Endodermal cell (in vitro differentiated cells): Measurements from ENCODE around the gene SPARC. TPM values are rescaled to one million over a fixed set of nuclear protein-coding genes. Genes with fewer than 3 reads are reported as not detected.

Source experiments
- DNase-seq: peaks from one replicate; pipeline ENCODE4 v3.0.0-alpha.2; 2017
- H3K27ac ChIP-seq: 2 replicates; pipeline ENCODE4 v1.5.1; 2013; ENCODE audit warnings: mild to moderate bottlenecking, low read depth, low read length, moderate library complexity
- H3K27me3 ChIP-seq: 2 replicates; pipeline ENCODE4 v1.6.1; 2013; ENCODE audit warnings: mild to moderate bottlenecking, low read length, moderate library complexity; ENCODE audit not compliant: insufficient read depth, control insufficient read depth, poor library complexity, severe bottlenecking
- H3K36me3 ChIP-seq: 2 replicates; pipeline ENCODE4 v1.7.0; 2013; ENCODE audit warnings: mild to moderate bottlenecking, low read length, moderate library complexity; ENCODE audit not compliant: control insufficient read depth, insufficient read depth
- H3K4me1 ChIP-seq: one replicate; pipeline ENCODE4 v1.7.0; 2013; ENCODE audit warnings: low read length; ENCODE audit not compliant: control insufficient read depth, insufficient read depth
- H3K4me3 ChIP-seq: 2 replicates; pipeline ENCODE4 v1.5.1; 2013; ENCODE audit warnings: mild to moderate bottlenecking, low read length, moderate library complexity
- H3K9ac ChIP-seq: 2 replicates; pipeline ENCODE4 v1.6.1; 2013; ENCODE audit warnings: mild to moderate bottlenecking, low read length, moderate library complexity; ENCODE audit not compliant: poor library complexity, severe bottlenecking; ENCODE audit errors: extremely low read depth
- H3K9me3 ChIP-seq: 2 replicates; pipeline ENCODE4 v1.6.1; 2013; ENCODE audit warnings: mild to moderate bottlenecking, low read length, moderate library complexity; ENCODE audit not compliant: control insufficient read depth
- H3K27ac Mint-ChIP-seq: 2 replicates; pipeline ENCODE4 v1.8.0; 2020; ENCODE audit warnings: mixed read lengths
- H3K27me3 Mint-ChIP-seq: 2 replicates; pipeline ENCODE4 v1.8.0; 2021; ENCODE audit warnings: mild to moderate bottlenecking, mixed read lengths; ENCODE audit not compliant: insufficient read depth
- H3K36me3 Mint-ChIP-seq: 2 replicates; pipeline ENCODE4 v1.8.0; 2020; ENCODE audit warnings: low read depth, mixed read lengths
- H3K4me1 Mint-ChIP-seq: 2 replicates; pipeline ENCODE4 v1.8.0; 2020; ENCODE audit warnings: mixed read lengths
- H3K4me3 Mint-ChIP-seq: 2 replicates; pipeline ENCODE4 v1.8.0; 2020; ENCODE audit warnings: mild to moderate bottlenecking, moderate library complexity, mixed read lengths
- H3K9me3 Mint-ChIP-seq: 2 replicates; pipeline ENCODE4 v1.8.0; 2020; ENCODE audit warnings: mild to moderate bottlenecking, mixed read lengths
- CTCF ChIP-seq: fragments of 200-600 bp; sonication (generic); conservative IDR thresholded peaks from 2 replicates; pipeline ENCODE4 v1.5.0; 2021; ENCODE audit warnings: antibody characterized with exemption, mild to moderate bottlenecking
- WGBS, 2 experiments: methylation state at CpG; one replicate each; pipeline versions ENCODE4 v1.1.5 to v1.1.7; 2013; ENCODE audit warnings: missing lambda C conversion rate in 2 of 2, mixed read lengths in 1 of 2; ENCODE audit not compliant: insufficient coverage in 1 of 2, insufficient read length in 1 of 2; 5-methylcytosine and 5-hydroxymethylcytosine counted together
- total RNA-seq, 2 donors: library from RNA; stranded (reverse); fragmentation: NEBNext Ultra II Directional in 1 of 2; extraction: Animal tissue kit (Norgen Biotek cat#: 25700) in 1 of 2; gene quantifications; 2 replicates in 1 of 2; 3 replicates in 1 of 2; pipeline ENCODE4 v1.2.1, GENCODE V29; 2021

Gene SPARC
- total RNA-seq, 2 donors from 2014 or later = 523 to 643 TPM

- no peak overlapping the region for H3K27ac Mint-ChIP-seq
- H3K27me3 ChIP-seq = peaks cover 5% of the 10 kb centered on the region
- H3K4me1 ChIP-seq = no peaks in the 10 kb centered on the region
- H3K27me3 Mint-ChIP-seq = peaks cover 34% of the 10 kb centered on the region
- no peak overlapping the region for H3K4me3 ChIP-seq
- DNase-seq = no peak
- no peaks in the 10 kb centered on the region for H3K36me3 Mint-ChIP-seq
- no peaks in the 10 kb centered on the region for H3K9me3 Mint-ChIP-seq
- TF ChIP-seq CTCF = no peak
- no peak overlapping the region for H3K9ac ChIP-seq
- H3K27ac ChIP-seq = no peak overlapping the region
- H3K9me3 ChIP-seq = no peaks in the 10 kb centered on the region
- WGBS, 2 experiments = 75 to 79% methylated on average over 4 to 5 of the region's 5 CpGs
- peaks cover 2% of the 10 kb centered on the region for H3K4me1 Mint-ChIP-seq
- H3K4me3 Mint-ChIP-seq = no peak overlapping the region
- H3K36me3 ChIP-seq = no peaks in the 10 kb centered on the region
Measured at GRCh38 chr5:151637676-151638075, 49.0 kb downstream of the SPARC start.

GRCh38 chr5:151633892-151634291, 52.8 kb downstream of the SPARC start:
- Histone ChIP-seq H3K4me3 (no peak overlapping the region), H3K27ac (no peak overlapping the region), H3K36me3 (no peaks in the 10 kb centered on the region), H3K9ac (no peak overlapping the region), H3K27me3 (peaks cover 2% of the 10 kb centered on the region), H3K4me1 (no peaks in the 10 kb centered on the region), H3K9me3 (no peaks in the 10 kb centered on the region)
- peaks cover 2% of the 10 kb centered on the region for H3K4me1 Mint-ChIP-seq
- H3K9me3 Mint-ChIP-seq = no peaks in the 10 kb centered on the region
- WGBS, 2 experiments = 94% methylated on average over 1 of the region's 1 CpG; no CpG with 5 or more reads in 1 of the 2 experiments
- no peak for DNase-seq
- no peaks in the 10 kb centered on the region for H3K36me3 Mint-ChIP-seq
- TF ChIP-seq CTCF = no peak
- no peak overlapping the region for H3K4me3 Mint-ChIP-seq
- no peak overlapping the region for H3K27ac Mint-ChIP-seq
- H3K27me3 Mint-ChIP-seq = peaks cover 32% of the 10 kb centered on the region

- Histone ChIP-seq H3K36me3 (no peaks in the 10 kb centered on the region), H3K9me3 (no peaks in the 10 kb centered on the region), H3K27me3 (no peaks in the 10 kb centered on the region), H3K4me3 (no peak overlapping the region), H3K4me1 (no peaks in the 10 kb centered on the region), H3K9ac (no peak overlapping the region), H3K27ac (no peak overlapping the region)
- Mint-ChIP-seq H3K4me3 (no peak overlapping the region), H3K27me3 (peaks cover 24% of the 10 kb centered on the region), H3K4me1 (peaks cover 2% of the 10 kb centered on the region), H3K27ac (no peak overlapping the region), H3K36me3 (no peaks in the 10 kb centered on the region), H3K9me3 (no peaks in the 10 kb centered on the region)
- WGBS, 2 experiments = 88 to 95% methylated on average over 5 to 8 of the region's 8 CpGs
- no peak for DNase-seq
- no peak for TF ChIP-seq CTCF
Measured at GRCh38 chr5:151632941-151633340, 53.8 kb downstream of the SPARC start.
